Effector memory CD8-positive, alpha-beta T cell (primary cell): Measurements from ENCODE around the gene ZNF70.
"Not testable (repeated sequence)": the region's sequence is repeated elsewhere in the genome, so short reads cannot be mapped to it uniquely, and the experiment has no call there.

Experiments used
- ATAC-seq: fragments of 150-1000 bp; cut with Tn5 transposase; replicated peaks from 2 replicates; pipeline ENCODE4 v1.10.0; 2021; ENCODE audit warnings: mild to moderate bottlenecking, moderate library complexity
- DNase-seq, 3 experiments: peaks; one replicate each; pipeline ENCODE4 v3.0.0; 2021
- H3K27ac Mint-ChIP-seq, 2 donors: one replicate each; pipeline ENCODE4 v1.8.0; 2022; ENCODE audit warnings: mild to moderate bottlenecking in 2 of 2, mixed read lengths in 2 of 2, moderate library complexity in 2 of 2
- H3K27me3 Mint-ChIP-seq, 2 donors: one replicate each; pipeline ENCODE4 v1.8.0; 2022; ENCODE audit warnings: mixed read lengths in 2 of 2
- H3K36me3 Mint-ChIP-seq: one replicate; pipeline ENCODE4 v1.8.0; 2022; ENCODE audit warnings: mild to moderate bottlenecking, moderate library complexity, mixed read lengths; ENCODE audit not compliant: insufficient read depth
- H3K4me1 Mint-ChIP-seq, 2 donors: one replicate each; pipeline ENCODE4 v1.8.0; 2022; ENCODE audit warnings: low read depth in 2 of 2, mixed read lengths in 2 of 2
- H3K4me3 Mint-ChIP-seq, 2 donors: one replicate each; pipeline ENCODE4 v1.8.0; 2022; ENCODE audit warnings: mild to moderate bottlenecking in 2 of 2, mixed read lengths in 2 of 2, moderate library complexity in 2 of 2
- H3K9me3 Mint-ChIP-seq, 2 donors: one replicate each; pipeline ENCODE4 v1.8.0; 2022; ENCODE audit warnings: mixed read lengths in 2 of 2

The ZNF70 gene

DNA sequence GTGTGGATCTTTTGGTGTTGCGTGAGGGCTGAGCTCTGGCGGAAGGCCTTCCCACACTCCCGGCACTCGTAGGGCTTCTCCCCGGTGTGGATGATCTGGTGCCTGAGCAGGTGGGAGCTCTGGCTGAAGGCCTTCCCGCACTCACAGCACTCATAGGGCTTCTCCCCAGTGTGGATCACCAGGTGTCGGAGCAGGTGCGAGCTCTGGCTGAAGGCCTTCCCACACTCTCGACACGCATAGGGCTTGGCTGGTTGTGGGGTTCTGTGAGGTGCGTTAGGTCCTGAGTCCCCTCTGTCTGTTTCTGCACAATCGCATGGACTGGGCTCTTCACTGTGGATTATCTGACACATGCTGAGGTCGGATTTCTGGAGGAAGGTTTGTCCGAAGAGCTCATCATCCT, 6.4 kb downstream of the ZNF70 start:
- Mint-ChIP-seq H3K27me3 (no peaks in the 10 kb centered on the region), H3K4me1 (peaks cover under 1 to 3% of the 10 kb centered on the region in 2 donors), H3K9me3 (no peaks in the 10 kb centered on the region), H3K27ac (peak overlapping the region in 1 of 2 donors; percentile 60), H3K36me3 (peaks cover 19% of the 10 kb centered on the region), H3K4me3 (no peak overlapping the region)
- DNase-seq (no peak), ATAC-seq (no peak)

DNA sequence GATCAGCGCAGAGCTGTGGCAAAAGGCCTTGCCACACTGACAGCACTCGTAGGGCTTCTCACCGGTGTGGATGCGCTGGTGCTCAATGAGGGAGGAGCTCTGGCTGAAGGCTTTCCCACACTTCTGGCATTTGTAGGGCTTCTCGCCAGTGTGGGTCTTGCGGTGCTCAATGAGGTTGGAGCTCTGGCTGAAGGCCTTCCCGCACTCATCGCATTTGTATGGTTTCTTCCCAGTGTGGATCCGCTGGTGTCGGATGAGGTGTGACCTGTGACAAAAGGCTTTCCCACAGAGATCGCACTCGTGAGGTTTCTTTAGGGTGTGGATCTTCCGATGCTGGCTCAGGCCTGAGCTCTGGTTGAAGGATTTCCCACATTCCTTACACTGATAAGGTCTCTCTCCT, 6.9 kb downstream of the ZNF70 start:
- Mint-ChIP-seq H3K9me3 (no peaks in the 10 kb centered on the region), H3K4me3 (no peak overlapping the region), H3K36me3 (peaks cover 19% of the 10 kb centered on the region), H3K27me3 (no peaks in the 10 kb centered on the region), H3K4me1 (peaks cover 0 to 3% of the 10 kb centered on the region in 2 donors), H3K27ac (no peak overlapping the region)
- DNase-seq: no peak
- ATAC-seq: no peak

DNA sequence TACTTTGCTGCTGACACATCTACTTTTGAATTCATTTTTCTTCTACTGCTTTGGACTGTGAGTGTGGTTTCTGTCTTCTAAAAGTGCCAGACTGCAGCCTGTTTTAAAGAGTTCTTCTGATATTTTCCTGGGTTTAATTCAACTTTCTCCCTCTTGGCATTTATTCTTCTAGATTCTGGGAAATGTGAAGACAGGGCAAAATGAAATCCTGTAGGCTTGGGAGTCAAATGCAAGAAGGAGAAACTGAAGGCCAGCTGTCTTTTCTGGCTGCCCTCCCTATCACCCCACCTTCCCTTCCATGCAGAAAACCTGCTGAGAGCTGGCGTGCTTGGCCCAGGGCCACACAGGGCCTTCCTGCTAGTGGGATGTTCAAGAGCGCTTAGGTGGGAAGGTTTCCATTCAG, 7.6 kb downstream of the ZNF70 start:
- ATAC-seq: no peak
- Mint-ChIP-seq H3K9me3 (no peaks in the 10 kb centered on the region), H3K36me3 (peaks cover 19% of the 10 kb centered on the region), H3K27me3 (no peaks in the 10 kb centered on the region), H3K4me3 (no peak overlapping the region), H3K4me1 (peaks cover 0 to 3% of the 10 kb centered on the region in 2 donors), H3K27ac (no peak overlapping the region)
- no peak for DNase-seq

DNA sequence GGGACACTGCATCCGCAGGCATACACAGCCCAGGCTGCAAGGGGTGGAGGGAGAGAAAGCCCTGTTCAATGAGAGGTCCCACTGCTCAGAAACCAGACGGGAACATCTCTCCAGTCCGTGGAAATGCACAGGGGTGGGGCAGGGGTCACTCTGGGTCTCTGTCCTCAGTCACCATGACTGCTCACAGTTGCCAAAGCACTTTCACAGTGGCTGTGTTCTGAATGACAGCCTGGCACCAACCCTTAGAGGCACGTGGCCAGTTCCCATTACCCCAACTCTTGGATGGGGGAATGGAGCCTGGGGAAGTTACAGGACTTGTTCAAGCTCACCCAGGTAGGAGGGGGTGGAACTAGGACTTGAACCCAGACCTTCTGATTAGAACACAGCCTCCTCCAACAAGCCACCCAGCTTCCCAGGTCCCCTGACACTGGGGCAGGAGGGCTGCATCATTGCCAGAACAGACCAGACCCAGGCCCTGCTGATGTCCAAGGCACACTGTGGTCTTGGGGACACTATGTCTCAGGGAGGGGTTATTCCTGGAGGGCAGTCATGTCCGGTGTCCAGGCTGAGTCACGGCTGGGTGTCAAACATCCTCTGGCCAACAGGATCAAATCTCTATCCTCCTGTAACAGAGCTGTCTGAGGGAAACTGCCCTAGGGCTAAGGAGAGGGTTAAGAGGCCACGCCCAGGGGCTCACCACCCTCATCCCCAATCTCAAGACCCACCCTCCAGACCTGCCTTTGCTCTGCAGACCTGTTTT, 8.2 kb downstream of the ZNF70 start:
- Mint-ChIP-seq H3K36me3 (peaks cover 19% of the 10 kb centered on the region), H3K4me3 (no peak overlapping the region), H3K9me3 (no peaks in the 10 kb centered on the region), H3K27ac (no peak overlapping the region), H3K27me3 (no peaks in the 10 kb centered on the region), H3K4me1 (peaks cover 0 to 3% of the 10 kb centered on the region in 2 donors)
- DNase-seq (no peak), ATAC-seq (no peak)

DNA sequence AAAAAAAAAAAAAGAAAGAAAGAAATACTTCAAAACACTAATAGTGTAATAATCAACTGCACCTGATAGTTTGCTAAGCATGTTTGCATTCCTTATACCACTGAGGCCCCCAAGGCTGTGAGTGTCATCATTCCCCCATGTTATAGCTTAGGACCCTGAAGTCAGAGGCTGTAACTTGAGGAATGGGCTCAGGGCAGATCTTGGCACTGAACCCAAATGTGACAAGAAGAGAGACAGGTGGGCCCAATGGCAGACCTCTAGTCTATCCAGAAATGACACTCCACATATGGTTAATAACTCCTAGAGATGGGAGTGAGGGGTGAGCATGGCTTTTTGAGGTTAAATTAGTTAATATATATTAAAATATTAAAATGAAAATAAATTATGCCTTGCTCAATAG, 13.2 kb downstream of the ZNF70 start:
- no peak overlapping the region for H3K27ac Mint-ChIP-seq
- H3K27me3 Mint-ChIP-seq: no peaks in the 10 kb centered on the region
- DNase-seq: no peak
- no peak overlapping the region for H3K4me3 Mint-ChIP-seq
- ATAC-seq: no peak
- no peaks in the 10 kb centered on the region for H3K9me3 Mint-ChIP-seq
- no peaks in the 10 kb centered on the region for H3K36me3 Mint-ChIP-seq
- H3K4me1 Mint-ChIP-seq: no peaks in the 10 kb centered on the region

DNA sequence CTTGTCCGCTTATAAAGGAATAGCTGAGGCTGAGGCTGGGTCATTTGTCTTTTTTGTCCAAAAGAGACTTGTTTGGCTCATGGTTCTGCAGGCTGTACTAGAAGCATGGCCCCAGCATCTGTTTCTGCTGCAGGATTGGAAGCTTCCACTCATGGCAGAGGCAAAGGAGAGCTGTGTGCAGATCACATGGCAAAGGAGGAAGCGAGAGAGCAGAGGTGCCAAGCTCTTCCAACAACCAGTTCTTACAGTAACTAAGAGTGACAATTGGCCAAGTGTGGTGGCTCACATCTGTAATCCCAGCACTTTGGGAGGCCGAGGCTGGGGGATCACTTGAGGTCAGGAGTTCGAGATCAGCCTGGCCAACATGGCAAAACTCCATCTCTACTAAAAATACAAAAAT, 22.8 kb downstream of the ZNF70 start:
- H3K27me3 Mint-ChIP-seq: peaks cover 7 to 36% of the 10 kb centered on the region in 2 donors
- H3K36me3 Mint-ChIP-seq, H3K9me3 Mint-ChIP-seq, ATAC-seq, DNase-seq, H3K4me1 Mint-ChIP-seq, H3K4me3 Mint-ChIP-seq, H3K27ac Mint-ChIP-seq: not testable (repeated sequence)

DNA sequence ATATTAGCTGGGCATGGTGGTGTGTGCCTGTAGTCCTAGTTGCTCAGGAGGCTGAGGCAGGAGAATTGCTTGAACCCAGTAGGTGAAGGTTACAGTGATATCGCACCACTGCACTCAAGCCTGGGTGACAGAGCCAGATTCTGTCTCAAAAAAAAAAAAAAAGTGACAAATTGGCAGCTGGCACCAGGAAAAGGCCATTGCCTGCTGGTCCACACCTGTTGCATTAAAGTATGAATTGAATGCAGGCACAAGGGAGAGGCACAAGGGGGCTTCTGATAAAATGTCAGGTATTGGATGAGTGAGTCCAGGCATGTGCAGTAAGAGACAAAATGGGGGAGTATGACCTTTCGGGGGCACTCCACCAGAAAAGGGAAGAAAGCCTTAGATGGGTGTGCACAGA, 28.2 kb downstream of the ZNF70 start:
- H3K27ac Mint-ChIP-seq: no peak overlapping the region
- H3K27me3 Mint-ChIP-seq: peaks cover 7 to 36% of the 10 kb centered on the region in 2 donors
- DNase-seq: no peak
- H3K36me3 Mint-ChIP-seq: no peaks in the 10 kb centered on the region
- no peaks in the 10 kb centered on the region for H3K9me3 Mint-ChIP-seq
- H3K4me1 Mint-ChIP-seq: no peaks in the 10 kb centered on the region
- H3K4me3 Mint-ChIP-seq: no peak overlapping the region
- ATAC-seq: no peak

DNA sequence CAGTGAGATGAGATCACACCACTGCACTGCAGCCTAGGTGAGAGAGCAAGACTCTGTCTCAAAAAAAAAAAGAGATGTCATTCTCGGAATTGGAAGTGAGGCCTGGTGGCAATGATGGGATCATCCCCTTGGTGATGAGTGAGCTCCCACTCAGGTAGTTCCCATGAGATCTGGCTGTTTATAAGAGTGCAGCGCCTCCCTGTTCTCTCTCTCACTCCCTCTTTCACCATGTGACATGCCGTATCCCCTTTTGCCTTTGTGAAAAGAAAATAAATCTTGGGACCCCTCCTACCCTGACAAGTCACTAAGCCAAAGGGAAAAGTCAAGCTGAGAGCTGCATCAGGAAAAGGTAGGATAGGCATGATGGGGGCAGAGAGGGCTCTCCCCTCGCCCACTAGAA, 28.8 kb downstream of the ZNF70 start:
- Mint-ChIP-seq H3K27ac (no peak overlapping the region), H3K27me3 (peaks cover 7 to 35% of the 10 kb centered on the region in 2 donors), H3K4me1 (peaks cover 2 to 5% of the 10 kb centered on the region in 2 donors), H3K9me3 (no peaks in the 10 kb centered on the region), H3K4me3 (no peak overlapping the region), H3K36me3 (no peaks in the 10 kb centered on the region)
- no peak for ATAC-seq
- DNase-seq: no peak

DNA sequence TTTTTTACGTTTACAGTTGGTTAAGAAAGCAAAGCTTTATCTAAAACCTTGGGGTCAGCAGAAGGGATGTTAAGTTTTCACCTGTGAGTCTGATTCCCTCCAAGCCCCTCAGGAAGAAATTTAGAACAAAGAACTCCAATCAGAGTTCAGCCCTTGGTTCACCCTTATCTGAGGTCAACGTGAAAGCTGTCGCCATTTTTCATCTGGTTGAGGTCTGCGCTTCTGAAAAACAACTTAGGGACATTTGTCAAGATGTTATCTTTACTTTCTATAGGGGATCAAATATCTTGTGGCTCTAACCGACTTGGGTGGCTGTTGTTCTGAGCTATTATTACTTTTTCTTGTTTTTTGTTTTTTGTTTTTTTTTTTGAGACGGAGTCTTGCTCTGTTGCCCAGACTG, 30.1 kb downstream of the ZNF70 start:
- no peaks in the 10 kb centered on the region for H3K36me3 Mint-ChIP-seq
- no peak for DNase-seq
- H3K27ac Mint-ChIP-seq: no peak overlapping the region
- no peak for ATAC-seq
- peaks cover 0 to 22% of the 10 kb centered on the region in 2 donors for H3K27me3 Mint-ChIP-seq
- H3K4me3 Mint-ChIP-seq: no peak overlapping the region
- H3K4me1 Mint-ChIP-seq: peaks cover 5% of the 10 kb centered on the region in 2 donors
- H3K9me3 Mint-ChIP-seq: no peaks in the 10 kb centered on the region

DNA sequence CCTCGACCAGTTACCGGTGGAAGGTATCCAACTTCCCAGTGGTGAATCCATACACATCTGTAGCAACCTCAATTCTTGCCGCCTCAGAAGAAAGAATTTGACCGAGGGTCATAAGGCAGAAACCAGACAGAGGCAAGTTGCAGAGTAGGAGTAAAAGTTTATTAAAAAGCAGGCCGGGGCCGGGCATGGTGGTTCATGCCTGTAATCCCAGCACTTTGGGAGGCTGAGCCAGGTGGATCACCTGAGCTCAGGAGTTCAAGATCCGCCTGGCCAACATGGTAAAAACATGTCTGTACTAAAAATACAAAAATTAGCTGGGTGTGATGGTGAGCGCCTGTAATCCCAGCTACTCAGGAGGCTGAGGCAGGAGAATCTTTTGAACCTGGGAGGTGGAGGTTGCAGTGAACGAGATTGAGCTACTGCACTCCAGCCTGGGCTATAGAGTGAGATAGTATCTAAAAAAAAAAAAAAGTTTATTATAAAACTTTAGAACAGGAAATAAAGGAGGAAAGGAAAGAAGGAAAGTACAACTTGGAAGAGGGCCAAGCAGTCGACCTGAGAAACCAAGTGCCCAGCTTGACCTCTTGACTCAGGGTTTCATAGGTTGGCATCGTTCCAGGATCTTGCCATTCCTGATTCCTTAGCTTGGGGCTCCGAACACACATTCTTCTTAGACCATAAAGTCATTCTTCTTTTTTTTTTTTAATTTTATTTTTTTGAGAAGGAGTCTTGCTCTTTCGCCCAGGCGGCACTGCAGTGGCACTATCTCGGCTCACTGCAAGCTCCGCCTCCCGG, 32.3 kb downstream of the ZNF70 start:
- Mint-ChIP-seq H3K36me3 (peaks cover 6% of the 10 kb centered on the region), H3K4me1 (peaks cover 16 to 19% of the 10 kb centered on the region in 2 donors), H3K27me3 (no peaks in the 10 kb centered on the region), H3K9me3 (no peaks in the 10 kb centered on the region), H3K27ac (peak overlapping the region in 1 of 2 donors; percentile 46), H3K4me3 (peak overlapping the region in 1 of 2 donors; percentile 22)
- DNase-seq (no peak), ATAC-seq (no peak)

DNA sequence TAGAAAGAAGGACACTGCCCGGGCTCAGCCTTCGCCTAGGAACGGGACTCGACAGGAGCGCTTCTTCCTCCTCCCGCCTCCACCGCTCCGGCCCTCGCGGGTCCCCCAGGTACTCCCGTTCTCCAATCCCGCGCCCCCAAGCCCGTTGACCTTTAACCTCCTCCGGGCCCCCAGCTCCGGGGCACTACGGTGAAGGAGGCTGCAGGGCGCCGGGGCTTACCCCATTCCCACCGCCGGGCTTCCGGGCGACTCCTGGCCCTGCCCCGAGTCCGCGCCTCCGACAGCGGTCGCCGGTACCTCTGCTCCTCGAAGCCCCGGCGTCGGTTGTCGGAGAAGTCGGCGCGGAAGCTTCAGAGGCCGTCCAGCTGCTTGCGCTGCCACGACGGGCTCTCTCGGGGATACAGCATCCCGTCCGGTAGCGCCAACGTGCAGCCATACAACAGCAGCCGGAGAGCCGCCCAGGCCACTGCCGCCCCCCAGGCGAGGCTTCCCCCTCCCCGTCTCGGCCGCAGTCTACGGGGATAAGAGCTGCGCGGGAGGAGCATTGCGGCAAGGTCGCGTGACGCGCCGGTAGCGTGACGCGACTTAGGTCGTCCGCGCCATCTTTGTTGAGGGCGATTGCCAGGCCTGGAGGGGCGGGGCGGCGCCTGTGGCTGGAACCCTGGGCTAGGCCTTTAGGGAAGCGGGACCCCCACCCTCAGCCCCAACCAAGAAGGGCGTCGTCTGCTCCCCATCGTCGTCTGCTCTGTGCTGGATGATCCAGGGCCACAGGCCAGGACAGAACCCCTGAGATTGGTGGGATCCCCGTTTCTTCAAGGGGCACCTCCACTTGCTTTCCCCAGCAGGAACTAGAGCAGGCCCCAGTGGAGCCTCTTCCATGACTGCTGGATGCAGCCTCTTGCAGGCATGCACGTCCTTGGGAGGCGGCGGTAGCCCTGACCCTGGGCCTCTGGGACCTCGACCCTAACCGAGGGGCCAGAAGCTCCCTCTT, 33.8 kb downstream of the ZNF70 start:
- DNase-seq: peak; percentile 78 to 80 (median 79)
- Mint-ChIP-seq H3K36me3 (peaks cover 12% of the 10 kb centered on the region), H3K4me1 (peaks cover 16 to 19% of the 10 kb centered on the region in 2 donors), H3K27ac (peak overlapping the region; percentile 84 to 88), H3K9me3 (no peaks in the 10 kb centered on the region), H3K4me3 (peak overlapping the region; percentile 80 to 81), H3K27me3 (no peaks in the 10 kb centered on the region)
- peak; percentile 96 for ATAC-seq

DNA sequence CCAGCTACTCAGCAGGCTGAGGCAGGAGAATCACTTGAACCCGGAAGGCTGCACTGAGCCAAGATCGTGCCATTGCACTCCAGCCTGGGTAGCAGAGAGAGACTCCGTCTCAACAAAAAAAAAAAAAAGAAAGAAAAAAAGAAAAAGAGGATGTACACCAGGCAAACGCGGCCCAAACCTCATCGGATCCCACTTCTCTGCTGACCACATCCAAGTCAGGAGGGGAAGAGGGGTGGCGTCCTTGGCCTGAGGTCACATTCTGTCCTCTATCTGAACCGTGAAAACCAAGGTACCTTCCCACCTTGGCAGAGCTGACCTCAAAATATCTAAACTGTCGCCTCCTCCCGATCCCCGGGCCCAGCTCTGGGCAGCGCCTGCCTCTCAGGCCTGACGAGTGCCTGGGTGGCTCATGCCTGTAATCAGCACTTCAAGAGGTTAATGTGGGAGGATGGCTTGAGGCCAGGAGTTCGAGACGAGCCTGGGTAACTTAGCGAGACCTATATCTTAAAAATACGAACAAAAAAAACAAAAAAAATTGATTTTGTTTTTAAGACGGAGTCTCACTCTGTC, 35.0 kb downstream of the ZNF70 start:
- peaks cover 16 to 19% of the 10 kb centered on the region in 2 donors for H3K4me1 Mint-ChIP-seq
- ATAC-seq: no peak
- H3K27ac Mint-ChIP-seq: peak overlapping the region; percentile 84 to 91
- H3K4me3 Mint-ChIP-seq: peak overlapping the region; percentile 80 to 81
- no peak for DNase-seq
- H3K9me3 Mint-ChIP-seq: no peaks in the 10 kb centered on the region
- no peaks in the 10 kb centered on the region for H3K27me3 Mint-ChIP-seq
- H3K36me3 Mint-ChIP-seq: peaks cover 23% of the 10 kb centered on the region
